K562 (cell line): Measurements from ENCODE around the gene RNH1. TPM values are rescaled to one million over a fixed set of nuclear protein-coding genes. Genes with fewer than 3 reads are reported as not detected.

Experiments used
- CBX2 ChIP-seq: fragments of 200-600 bp; sonication (generic); IDR thresholded peaks from one replicate; pipeline ENCODE4 v1.6.1; 2012; ENCODE audit warnings: mild to moderate bottlenecking, low read length, inconsistent platforms; ENCODE audit not compliant: insufficient read depth, poor library complexity, severe bottlenecking
- CTCF ChIP-seq, 3 experiments: IDR thresholded peaks in 2 of 3; conservative IDR thresholded peaks in 1 of 3; 2 replicates each; pipeline ENCODE4 v1.5.1; 2011 to 2012; ENCODE audit warnings: low read length in 3 of 3, mild to moderate bottlenecking in 3 of 3, control low read depth in 2 of 3, improper control_type of control experiment in 1 of 3, inconsistent platforms in 1 of 3, low read depth in 1 of 3, mixed read lengths in 1 of 3, moderate library complexity in 1 of 3; ENCODE audit not compliant: insufficient read depth in 2 of 3
- DNMT1 ChIP-seq: fragments of 450-650 bp; IDR thresholded peaks from 2 replicates; pipeline ENCODE4 v1.6.1; 2016; ENCODE audit warnings: antibody characterized with exemption, mild to moderate bottlenecking
- HDGF ChIP-seq: fragments of 450-650 bp; IDR thresholded peaks from 2 replicates; pipeline ENCODE4 v1.6.1; 2016
- HEY1 ChIP-seq: fragments of 250-450 bp; sonication (Bioruptor Pico); IDR thresholded peaks from 2 replicates; pipeline ENCODE4 v1.5.0; 2020; ENCODE audit warnings: mild to moderate bottlenecking, moderate library complexity, borderline replicate concordance
- KAT2B ChIP-seq: IDR thresholded peaks from one replicate; pipeline ENCODE4 v1.6.1; 2012; ENCODE audit warnings: low read depth, mild to moderate bottlenecking, control low read depth, inconsistent platforms, low read length, moderate library complexity
- KLF10 ChIP-seq: fragments of 250-450 bp; sonication (Bioruptor Pico); IDR thresholded peaks from 2 replicates; pipeline ENCODE4 v1.6.1; 2021; ENCODE audit warnings: matching md5 sums
- MTA1 ChIP-seq: fragments of 450-650 bp; IDR thresholded peaks from 2 replicates; pipeline ENCODE4 v1.6.1; 2017; ENCODE audit warnings: borderline replicate concordance
- NCOA6 ChIP-seq: fragments of 450-650 bp; IDR thresholded peaks from 2 replicates; pipeline ENCODE4 v1.6.1; 2017; ENCODE audit warnings: mild to moderate bottlenecking
- PYGO2 ChIP-seq: fragments of 450-650 bp; IDR thresholded peaks from 2 replicates; pipeline ENCODE4 v1.6.1; 2016; ENCODE audit warnings: mild to moderate bottlenecking, missing genetic modification characterization, moderate library complexity, missing compliant biosample characterization
- SMARCC2 ChIP-seq: fragments of 450-650 bp; IDR thresholded peaks from 2 replicates; pipeline ENCODE4 v1.6.1; 2017; ENCODE audit warnings: antibody characterized with exemption, moderate library complexity, mild to moderate bottlenecking, low read depth
- STAT5B ChIP-seq: fragments of 250-450 bp; sonication (Bioruptor Pico); IDR thresholded peaks from 2 replicates; pipeline ENCODE4 v1.8.0; 2021; ENCODE audit warnings: mild to moderate bottlenecking, inconsistent platforms
- TAF7 ChIP-seq: fragments of 450-650 bp; IDR thresholded peaks from 2 replicates; pipeline ENCODE4 v1.6.1; 2016; ENCODE audit warnings: missing genetic modification characterization, missing compliant biosample characterization
- TBP ChIP-seq: optimal IDR thresholded peaks from 2 replicates; pipeline ENCODE3; 2011; ENCODE audit warnings: low read depth, low read length, improper control_type of control experiment
- U2AF2 ChIP-seq: fragments of 200-400 bp; formaldehyde crosslinking; optimal IDR thresholded peaks from 2 replicates; pipeline ENCODE3; 2017; ENCODE audit warnings: low read depth, mild to moderate bottlenecking, low read length
- ZBTB33 ChIP-seq: sonication (generic); formaldehyde crosslinking; IDR thresholded peaks from 2 replicates; pipeline ENCODE4 v1.8.1; 2023; ENCODE audit warnings: mild to moderate bottlenecking, missing genetic modification reagents
- ZNF124 ChIP-seq: sonication (generic); formaldehyde crosslinking; IDR thresholded peaks from 2 replicates; pipeline ENCODE4 v1.8.1; 2022; ENCODE audit warnings: missing genetic modification reagents
- ZNF584 ChIP-seq: fragments of 200-800 bp; sonication (Bioruptor generic); IDR thresholded peaks from 2 replicates; pipeline ENCODE4 v1.6.1; 2016; ENCODE audit warnings: low read depth, mild to moderate bottlenecking, missing genetic modification characterization, missing compliant biosample characterization
- ZNF785 ChIP-seq: fragments of 250-450 bp; sonication (Bioruptor Pico); IDR thresholded peaks from 2 replicates; pipeline ENCODE4 v1.4.0; 2020; ENCODE audit warnings: mild to moderate bottlenecking
- polyA plus RNA-seq, 8 experiments: library from polyadenylated mRNA; depleted of rRNA in 4 of 8; stranded (reverse) in 5 of 8; unstranded in 3 of 8; fragments of >200 nt; fragmentation: Nextera tagmentation in 2 of 8; fragmentation: Illumina TruSeq in 1 of 8; extraction: Ambion mirVana in 2 of 8; extraction: Trizol in 1 of 8; gene quantifications; 2 replicates each; pipeline versions ENCODE4 v1.2.1 to v1.2.3, GENCODE V29; 2011 to 2014; ENCODE audit warnings: inconsistent platforms in 1 of 8, missing spikeins in 1 of 8
- total RNA-seq, 7 experiments: library from RNA; depleted of rRNA in 6 of 7; stranded (reverse); fragments of >200 nt in 6 of 7; fragmentation: Illumina TruSeq in 2 of 7; extraction: Trizol in 2 of 7; gene quantifications; 2 replicates each; pipeline versions ENCODE4 v1.2.1 to v1.2.3, GENCODE V29; 2011 to 2021; ENCODE audit warnings: low replicate concordance in 1 of 7
- TF ChIP-seq, protein P1 (sequence below): fragments of 450-650 bp; formaldehyde crosslinking; IDR thresholded peaks from 2 replicates; pipeline ENCODE4 v1.4.0; 2020; ENCODE audit warnings: mild to moderate bottlenecking

The RNH1 gene
- total and polyA plus RNA-seq, 9 of the 15 experiments (the other 6 are each of a cell fraction or from before 2014, with no cell fraction given), result 2.5 to 160 (median 44.3) TPM

DNA sequence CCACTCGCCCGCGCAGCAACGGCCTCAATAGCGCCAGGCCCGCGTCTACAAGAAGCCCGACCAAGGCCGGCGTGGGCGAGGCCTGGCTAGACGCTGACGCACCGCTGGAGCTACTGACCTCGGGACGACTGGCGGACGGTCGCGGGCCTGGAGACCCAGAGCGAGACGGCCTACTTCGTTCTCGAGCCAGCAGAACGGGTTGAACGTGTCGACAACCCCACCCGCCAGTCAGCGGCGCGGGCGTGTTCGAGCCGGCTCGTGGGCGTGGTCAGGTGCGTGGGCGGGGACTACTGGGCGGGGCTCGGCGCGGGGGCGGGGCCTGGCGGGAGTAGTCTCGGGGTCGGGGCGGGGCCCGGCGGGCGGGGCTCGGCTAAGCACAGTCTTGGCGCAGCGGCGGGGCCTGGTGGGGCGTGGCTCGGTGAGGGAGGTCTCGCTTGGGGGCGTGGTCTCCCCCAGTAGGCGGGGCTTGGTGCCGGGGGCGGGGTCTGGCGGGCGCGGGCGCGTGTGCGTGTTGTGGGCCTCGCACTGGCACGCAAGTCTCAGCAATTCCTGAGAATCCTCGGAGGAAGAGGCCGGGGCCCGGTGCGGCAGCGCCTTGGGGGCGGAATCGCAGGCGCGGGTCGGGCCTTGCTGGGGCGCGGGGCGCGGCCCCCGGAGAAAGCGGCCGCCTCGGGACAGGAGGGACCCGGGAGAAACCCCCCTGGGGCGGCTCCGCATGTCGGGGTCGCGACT lies at the start of gene RNH1 (continued):
- peak; percentile 63; the same call in 1 of the 2 replicates for TF ChIP-seq ZBTB33 (CRISPR knock-in tag)
- no peak for TF ChIP-seq KLF10 (CRISPR knock-in tag)
- no peak for TF ChIP-seq TAF7 (tag)
- no peak for TF ChIP-seq TBP
- TF ChIP-seq KAT2B, result no peak
- TF ChIP-seq ZNF785 (CRISPR knock-in tag), result no peak
- TF ChIP-seq, protein P1, sequence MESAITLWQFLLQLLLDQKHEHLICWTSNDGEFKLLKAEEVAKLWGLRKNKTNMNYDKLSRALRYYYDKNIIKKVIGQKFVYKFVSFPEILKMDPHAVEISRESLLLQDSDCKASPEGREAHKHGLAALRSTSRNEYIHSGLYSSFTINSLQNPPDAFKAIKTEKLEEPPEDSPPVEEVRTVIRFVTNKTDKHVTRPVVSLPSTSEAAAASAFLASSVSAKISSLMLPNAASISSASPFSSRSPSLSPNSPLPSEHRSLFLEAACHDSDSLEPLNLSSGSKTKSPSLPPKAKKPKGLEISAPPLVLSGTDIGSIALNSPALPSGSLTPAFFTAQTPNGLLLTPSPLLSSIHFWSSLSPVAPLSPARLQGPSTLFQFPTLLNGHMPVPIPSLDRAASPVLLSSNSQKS (CRISPR knock-in tag), result no peak
- TF ChIP-seq CBX2, result no peak
- TF ChIP-seq CTCF (IDR thresholded peaks at IDR 0.05 in 2 of 3, conservative IDR thresholded peaks at IDR 0.05 in 1 of 3; ENCODE audit: insufficient read depth in 2 of 3, low read depth in 1 of 3, low read length in 3 of 3), result no peak
- no peak for TF ChIP-seq MTA1
- TF ChIP-seq STAT5B (CRISPR knock-in tag), result no peak
- TF ChIP-seq ZNF584 (CRISPR knock-in tag), result no peak
- TF ChIP-seq HEY1 (CRISPR knock-in tag), result no peak
- TF ChIP-seq HDGF, result no peak
- TF ChIP-seq PYGO2, result no peak
- no peak for TF ChIP-seq NCOA6
- no peak for TF ChIP-seq ZNF124 (CRISPR knock-in tag)
- TF ChIP-seq SMARCC2, result no peak
- no peak for TF ChIP-seq DNMT1
- TF ChIP-seq U2AF2, result no peak
